ENCODE results near the gene GNL3. TPM values are rescaled to one million over a fixed set of nuclear protein-coding genes. Genes with fewer than 3 reads are reported as not detected.
"Not testable (repeated sequence)": the region's sequence is repeated elsewhere in the genome, so short reads cannot be mapped to it uniquely, and the experiment has no call there.

Gene GNL3
- total RNA-seq, 4 donors from 2014 or later = 19.1 to 54.5 (median 37.4) TPM

DNA sequence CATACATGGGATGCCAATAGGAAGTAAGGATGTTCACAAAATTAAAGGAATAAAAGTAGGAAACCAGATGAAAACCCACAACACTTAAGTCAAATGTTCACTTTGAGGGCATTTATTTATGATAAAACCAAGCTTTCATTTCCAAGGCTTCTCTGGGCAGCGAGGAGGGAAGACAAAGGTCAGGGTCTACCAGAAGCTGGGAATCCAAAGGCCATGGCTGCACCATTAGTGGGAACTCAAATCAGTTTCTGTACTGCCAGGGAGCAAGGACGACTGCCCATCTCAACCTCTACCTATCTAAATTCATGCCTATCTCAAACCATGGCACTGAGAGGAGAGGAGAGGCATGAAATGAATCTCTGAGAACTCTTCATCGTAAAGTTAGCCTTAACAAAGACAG lies 22.7 kb upstream of the GNL3 start:
- H3K27ac ChIP-seq = no peak overlapping the region
- H3K4me3 ChIP-seq = no peak overlapping the region
- in situ Hi-C loops (cut with MboI; ENCODE audit: low pct_ligation_motif_present in 1 of 4, low pct_unique_long_range_greater_than_20kb in 1 of 4, low sequenced_read_pairs in 3 of 4) (no loop called here), intact Hi-C loops (cut with DNase I; ENCODE audit: low total_unique reads) (no loop called here)
- DNase-seq = no peak
- H3K36me3 ChIP-seq = peaks cover 0 to 57% (median 21%) of the 10 kb centered on the region in 4 donors
- no peaks in the 10 kb centered on the region for H3K4me1 ChIP-seq
- TF ChIP-seq EP300 (IDR thresholded peaks at IDR 0.05; ENCODE audit: low read depth) (no peak), POLR2AphosphoS5 (IDR thresholded peaks at IDR 0.05) (no peak), POLR2A (IDR thresholded peaks at IDR 0.05) (no peak), CTCF (IDR thresholded peaks at IDR 0.05) (no peak)
- H3K27me3 ChIP-seq = no peaks in the 10 kb centered on the region
- no peaks in the 10 kb centered on the region for H3K9me3 ChIP-seq
- WGBS, 2 donors (ENCODE audit: low coverage in 1 of 2) = 92 to 93% methylated on average over 3 of the region's 3 CpGs

DNA sequence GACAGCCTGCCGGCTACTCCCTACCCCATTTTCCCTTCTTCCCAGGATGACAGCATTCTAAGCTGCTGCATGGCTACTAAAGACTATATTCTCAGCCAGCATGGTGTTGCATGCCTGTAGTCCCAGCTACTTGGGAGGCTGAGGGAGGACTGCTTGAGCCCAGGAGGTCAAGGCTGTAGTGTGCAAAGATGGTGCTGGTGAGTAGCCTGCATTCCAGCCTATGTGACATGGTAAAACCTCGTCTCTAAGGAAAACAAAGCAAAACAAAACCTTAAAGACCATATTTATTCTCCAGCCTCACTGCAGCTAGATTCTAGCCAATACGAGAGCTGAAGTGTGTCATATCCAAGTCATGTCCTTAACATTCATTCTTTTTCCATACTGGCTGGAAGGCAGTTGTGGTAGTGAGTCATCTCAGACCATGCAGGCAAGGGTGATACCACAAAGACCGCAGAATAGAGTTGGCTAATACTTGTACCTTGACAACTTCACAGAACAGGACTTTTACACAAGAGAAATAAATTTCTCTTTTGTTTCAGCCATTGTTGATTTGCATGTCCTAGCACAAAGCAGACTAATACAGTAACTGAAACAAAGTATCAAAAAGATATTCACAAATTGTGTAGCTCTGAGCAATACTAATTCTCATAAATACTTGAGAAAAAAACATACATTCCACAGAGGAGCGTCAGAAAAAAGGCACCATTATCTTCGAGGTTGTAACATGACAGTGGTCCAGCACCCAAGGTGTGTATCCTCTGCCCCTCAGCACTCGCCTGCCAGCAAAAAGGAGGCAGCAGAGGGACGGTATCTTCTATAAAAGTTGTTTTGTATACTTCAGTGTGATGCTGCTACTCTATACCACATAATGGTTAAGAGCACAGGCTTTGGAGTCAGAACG lies 15.0 kb upstream of the GNL3 start:
- intact Hi-C loops (cut with DNase I; ENCODE audit: low total_unique reads) = no loop called here
- WGBS, 2 donors (ENCODE audit: low coverage in 1 of 2) = 71 to 76% methylated on average over 9 of the region's 9 CpGs
- H3K9me3 ChIP-seq = no peaks in the 10 kb centered on the region
- H3K27me3 ChIP-seq = no peaks in the 10 kb centered on the region
- H3K36me3 ChIP-seq = peaks cover 0 to 41% (median 17%) of the 10 kb centered on the region in 4 donors
- H3K27ac ChIP-seq = peak overlapping the region; percentile 41 to 71 (median 54)
- TF ChIP-seq POLR2AphosphoS5 (IDR thresholded peaks at IDR 0.05) (peak in 1 of 3 donors; percentile 33), POLR2A (IDR thresholded peaks at IDR 0.05) (no peak), EP300 (IDR thresholded peaks at IDR 0.05; ENCODE audit: low read depth) (no peak), CTCF (IDR thresholded peaks at IDR 0.05) (no peak)
- in situ Hi-C loops (cut with MboI; ENCODE audit: low pct_ligation_motif_present in 1 of 4, low pct_unique_long_range_greater_than_20kb in 1 of 4, low sequenced_read_pairs in 3 of 4) = no loop called here
- H3K4me1 ChIP-seq = peaks cover 0 to 15% (median 5%) of the 10 kb centered on the region in 4 donors
- H3K4me3 ChIP-seq = no peak overlapping the region
- no peak for DNase-seq

DNA sequence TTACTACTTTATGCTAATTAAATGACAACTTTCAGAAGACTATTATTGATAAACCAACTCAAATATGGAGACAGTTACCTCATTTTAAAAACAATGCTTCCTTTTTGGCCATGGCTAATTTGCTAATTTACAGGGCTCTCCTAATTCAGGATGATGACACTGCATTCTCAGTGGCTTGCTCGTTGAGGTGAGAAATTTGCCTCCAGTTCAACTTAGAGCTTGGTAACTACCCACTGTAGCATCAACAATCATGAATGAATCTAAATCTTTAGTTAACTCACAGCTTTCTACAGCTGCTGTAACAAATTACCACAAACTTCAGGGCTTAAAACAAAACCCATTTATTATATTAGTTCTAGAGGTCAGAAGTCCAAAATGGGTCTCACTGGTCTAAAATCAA lies 14.2 kb upstream of the GNL3 start:
- H3K4me1 ChIP-seq = peaks cover 0 to 15% (median 5%) of the 10 kb centered on the region in 4 donors
- peak overlapping the region in 3 of 4 donors; percentile 43 to 71 (median 63) for H3K27ac ChIP-seq
- intact Hi-C loops (cut with DNase I; ENCODE audit: low total_unique reads) = no loop called here
- TF ChIP-seq POLR2AphosphoS5 (IDR thresholded peaks at IDR 0.05) = no peak
- TF ChIP-seq CTCF (IDR thresholded peaks at IDR 0.05) = no peak
- no peak for TF ChIP-seq EP300 (IDR thresholded peaks at IDR 0.05; ENCODE audit: low read depth)
- no peak for TF ChIP-seq POLR2A (IDR thresholded peaks at IDR 0.05)
- in situ Hi-C loops (cut with MboI; ENCODE audit: low pct_ligation_motif_present in 1 of 4, low pct_unique_long_range_greater_than_20kb in 1 of 4, low sequenced_read_pairs in 3 of 4) = no loop called here
- no peaks in the 10 kb centered on the region for H3K9me3 ChIP-seq
- no peaks in the 10 kb centered on the region for H3K27me3 ChIP-seq
- no peak for DNase-seq
- peaks cover 0 to 40% (median 19%) of the 10 kb centered on the region in 4 donors for H3K36me3 ChIP-seq
- H3K4me3 ChIP-seq = no peak overlapping the region
- WGBS, 2 donors (ENCODE audit: low coverage in 1 of 2) = 24 to 73% methylated on average over 1 of the region's 1 CpG

DNA sequence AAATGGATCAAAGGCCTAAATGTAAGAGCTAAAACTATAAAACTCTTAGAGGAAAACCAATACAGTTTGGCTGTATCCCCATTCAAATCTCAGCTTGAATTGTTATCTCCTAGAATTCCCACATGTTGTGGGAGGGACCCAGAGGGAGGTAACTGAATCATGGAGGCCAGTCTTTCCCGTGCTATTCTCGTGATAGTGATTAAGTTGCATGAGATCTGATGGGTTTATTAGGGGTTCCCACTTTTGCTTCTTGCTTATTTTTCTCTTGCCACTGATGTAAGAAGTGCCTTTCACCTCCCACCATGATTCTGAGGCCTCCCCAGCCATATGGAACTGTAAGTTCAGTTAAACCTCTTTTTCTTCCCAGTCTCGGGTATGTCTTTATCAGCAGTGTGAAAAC lies 9.6 kb upstream of the GNL3 start:
- 58 to 100% methylated on average over 2 to 3 of the region's 3 CpGs for WGBS, 2 donors (ENCODE audit: low coverage in 1 of 2)
- in situ Hi-C loops (cut with MboI; ENCODE audit: low pct_ligation_motif_present in 1 of 4, low pct_unique_long_range_greater_than_20kb in 1 of 4, low sequenced_read_pairs in 3 of 4); H3K4me3 ChIP-seq; DNase-seq; intact Hi-C loops (cut with DNase I; ENCODE audit: low total_unique reads); H3K27ac ChIP-seq; H3K27me3 ChIP-seq; H3K9me3 ChIP-seq: not testable (repeated sequence)
- peaks cover 0 to 59% (median 26%) of the 10 kb centered on the region in 4 donors for H3K36me3 ChIP-seq
- H3K4me1 ChIP-seq = peaks cover 0 to 23% (median 7%) of the 10 kb centered on the region in 4 donors
